HG03354 (cell line): ENCODE measurements around the gene DYNLT4.
"Not testable (repeated sequence)": the region's sequence is repeated elsewhere in the genome, so short reads cannot be mapped to it uniquely, and the experiment has no call there.

Experiments used
- ATAC-seq: cut with Tn5 transposase; IDR thresholded peaks from one replicate; pipeline ENCODE4 v1.9.1; 2021; ENCODE audit warnings: mild to moderate bottlenecking; ENCODE audit not compliant: unreplicated experiment, poor library complexity, severe bottlenecking

Gene DYNLT4

GRCh38 chr1:44829506-44830384 lies 22.6 kb upstream of the DYNLT4 start:
- no peak for ATAC-seq

- no peak for ATAC-seq
Measured at GRCh38 chr1:44828841-44829440, 21.8 kb upstream of the DYNLT4 start.

GRCh38 chr1:44828003-44828651 lies 21.0 kb upstream of the DYNLT4 start:
- no peak for ATAC-seq

DNA sequence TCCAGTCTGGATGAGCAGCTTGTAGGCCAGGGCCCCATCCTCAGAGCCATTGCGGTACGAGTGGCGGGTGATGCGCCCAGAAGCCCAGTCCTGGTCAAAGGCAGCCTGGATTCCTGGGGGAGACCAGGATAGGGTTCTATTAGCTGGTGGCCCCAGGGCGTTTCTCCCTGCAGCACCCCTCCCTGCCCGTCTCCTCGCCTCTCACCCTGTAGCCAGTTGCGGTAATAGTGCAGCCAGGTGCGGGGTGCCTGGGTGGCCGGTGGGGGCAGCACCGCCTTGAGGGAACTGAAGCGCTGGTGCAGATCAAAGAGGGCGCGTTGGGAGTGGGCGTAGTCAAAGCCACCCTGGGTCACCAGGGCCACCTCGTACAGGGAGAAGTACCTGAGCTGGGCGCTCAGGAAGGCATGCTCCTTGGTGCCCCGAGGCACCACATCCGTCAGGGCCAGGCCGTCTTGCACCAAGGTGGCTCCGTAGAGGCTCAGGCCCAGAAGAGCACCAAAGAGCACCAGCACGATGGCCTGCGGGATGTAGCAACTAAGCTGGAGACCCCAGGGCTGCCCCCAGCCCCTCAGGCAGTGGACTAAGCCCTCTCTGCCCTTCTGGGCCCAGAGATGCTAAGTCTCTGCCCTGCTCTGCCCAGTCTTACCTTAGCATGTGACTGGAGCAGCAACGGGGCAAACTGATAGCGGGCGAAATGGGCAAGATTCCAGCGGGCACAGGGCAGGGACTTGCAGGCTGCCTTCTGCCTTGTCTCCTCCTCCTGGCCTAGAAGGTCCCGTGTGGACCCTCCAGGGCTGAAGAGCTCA lies 20.2 kb upstream of the DYNLT4 start:
- ATAC-seq = no peak

DNA sequence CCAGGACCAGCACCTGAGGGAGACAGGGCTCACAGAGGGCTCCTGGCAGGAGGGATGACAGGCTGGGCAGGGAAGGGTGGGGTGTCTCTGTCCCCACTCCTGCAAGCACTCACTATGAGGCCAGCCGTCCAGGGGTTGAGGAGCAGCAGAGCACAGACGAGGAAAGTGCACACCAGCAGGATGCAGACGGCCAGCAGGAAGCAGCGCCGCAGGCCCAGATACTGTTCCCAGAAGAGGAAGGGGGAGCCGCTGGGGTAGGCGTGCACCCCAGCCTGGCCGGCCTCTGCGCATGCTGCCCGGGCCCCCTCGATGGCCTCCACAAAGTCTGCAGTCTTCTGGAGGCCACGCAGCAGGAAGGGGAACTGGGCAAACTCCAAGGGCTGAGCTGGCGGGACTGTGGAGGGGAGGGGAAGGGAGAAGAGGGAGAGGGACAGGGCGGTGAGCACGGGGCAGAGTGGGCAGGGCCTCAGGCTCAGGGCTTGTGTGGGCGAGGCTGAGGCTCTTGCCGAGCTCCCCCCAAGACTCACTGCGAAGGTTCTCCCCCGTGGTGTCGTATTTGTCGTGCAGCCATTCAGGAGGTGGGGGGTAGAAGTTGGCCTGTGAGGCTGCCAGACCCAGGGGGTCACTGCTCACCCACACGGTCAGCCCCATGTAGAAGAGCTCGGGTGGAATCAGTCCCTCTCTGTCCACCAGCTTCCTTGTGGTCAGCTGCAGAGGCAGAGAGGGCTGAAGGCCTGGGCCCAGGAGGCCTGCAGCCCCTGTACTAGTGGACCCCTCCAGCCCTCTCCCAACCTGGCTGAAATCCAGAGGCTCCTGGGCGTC lies 19.4 kb upstream of the DYNLT4 start:
- no peak for ATAC-seq

- ATAC-seq = not testable (repeated sequence)
Measured at GRCh38 chr1:44824392-44824791, 17.2 kb upstream of the DYNLT4 start.

DNA sequence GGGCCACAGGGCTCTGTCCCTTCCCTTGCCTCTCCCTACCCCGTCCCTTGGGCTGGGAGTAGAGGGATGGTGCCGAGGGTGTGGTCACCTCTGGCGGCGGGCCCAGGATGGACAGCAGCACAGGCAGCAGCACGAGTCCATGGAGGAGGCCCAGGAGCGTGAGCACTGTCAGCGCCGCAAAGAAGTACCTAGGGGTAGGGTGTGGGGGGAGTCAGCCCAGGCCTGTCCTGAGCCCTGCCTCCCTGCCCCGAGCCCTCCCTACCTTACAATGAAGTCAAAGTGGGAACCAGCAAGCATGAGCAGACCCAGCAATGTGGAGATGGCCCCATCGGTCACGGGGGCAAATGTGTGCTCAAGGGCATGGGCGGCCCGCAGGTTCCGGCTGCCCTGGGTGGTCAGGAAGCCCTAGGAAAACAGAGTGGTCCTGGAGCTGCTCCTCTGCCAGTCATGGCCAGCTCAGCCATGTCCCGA lies 15.9 kb upstream of the DYNLT4 start:
- no peak for ATAC-seq

GRCh38 chr1:44822131-44822701 lies 15.1 kb upstream of the DYNLT4 start:
- ATAC-seq = no peak

GRCh38 chr1:44821240-44821715 lies 14.1 kb upstream of the DYNLT4 start:
- no peak for ATAC-seq

DNA sequence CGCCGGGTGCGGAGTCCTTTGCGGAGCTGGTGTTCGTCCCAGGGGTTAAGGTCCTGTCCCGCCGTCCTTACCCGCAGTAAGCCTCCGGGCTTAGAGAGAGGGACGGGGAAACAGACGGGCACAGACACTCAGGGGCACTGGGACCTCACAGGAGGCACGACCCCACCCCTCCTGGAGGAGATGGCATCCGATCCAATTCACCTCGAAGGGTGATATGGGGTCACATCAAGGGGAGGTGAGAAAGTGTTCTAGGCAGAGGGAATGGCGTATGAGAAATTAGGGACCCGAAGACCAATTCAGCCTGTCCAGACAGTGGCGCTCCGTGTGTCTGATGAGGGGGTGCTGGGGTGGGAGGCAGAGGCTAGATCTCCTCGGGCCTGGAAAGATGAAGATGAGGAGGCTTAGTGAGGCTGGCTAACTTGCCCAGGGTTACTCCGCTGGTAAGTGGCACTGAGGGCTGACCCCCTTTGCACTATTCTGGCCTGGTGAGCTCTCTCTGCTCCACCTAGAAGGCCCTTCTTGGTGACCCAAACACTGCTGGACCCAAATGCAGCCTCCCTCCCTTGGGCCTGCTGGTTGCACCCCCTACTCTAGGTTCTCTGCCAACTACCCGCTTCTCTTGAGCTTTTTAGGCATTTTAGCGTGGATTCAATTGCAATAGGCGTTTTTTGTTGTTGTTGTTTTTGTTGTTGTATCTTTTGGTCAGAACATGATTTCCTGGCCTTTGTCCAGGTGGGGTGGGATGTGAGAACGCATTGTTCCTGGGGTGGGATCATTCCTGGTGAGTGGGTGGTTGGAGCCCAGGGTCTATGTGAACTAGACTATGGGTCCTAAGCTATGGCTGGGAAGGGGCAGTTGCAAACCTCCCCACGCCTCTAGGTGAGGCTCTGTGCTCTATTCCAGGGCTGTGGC lies 13.4 kb upstream of the DYNLT4 start:
- ATAC-seq = peak; percentile 12

- ATAC-seq = peak; percentile 79
Measured at GRCh38 chr1:44819608-44820327, 12.6 kb upstream of the DYNLT4 start.

DNA sequence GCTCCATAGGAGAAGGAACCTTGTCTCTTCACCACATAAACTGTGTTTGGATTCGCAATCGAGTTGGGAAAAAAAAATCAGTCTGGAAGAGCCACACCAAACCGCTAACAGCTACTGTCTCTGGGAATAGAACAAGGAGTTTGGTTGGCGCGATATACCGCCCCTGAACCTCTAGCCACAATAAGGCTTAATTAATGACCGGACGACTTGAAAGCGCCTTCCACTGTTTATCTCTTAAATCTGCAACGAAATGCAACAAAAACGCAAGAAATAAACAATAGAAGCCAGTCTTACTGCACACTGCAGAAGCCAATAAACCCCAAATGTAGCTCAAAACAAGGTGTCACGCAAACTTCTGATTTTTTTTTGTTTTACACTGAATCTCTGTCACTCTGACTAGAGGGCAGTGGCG lies 12.1 kb upstream of the DYNLT4 start:
- no peak for ATAC-seq

DNA sequence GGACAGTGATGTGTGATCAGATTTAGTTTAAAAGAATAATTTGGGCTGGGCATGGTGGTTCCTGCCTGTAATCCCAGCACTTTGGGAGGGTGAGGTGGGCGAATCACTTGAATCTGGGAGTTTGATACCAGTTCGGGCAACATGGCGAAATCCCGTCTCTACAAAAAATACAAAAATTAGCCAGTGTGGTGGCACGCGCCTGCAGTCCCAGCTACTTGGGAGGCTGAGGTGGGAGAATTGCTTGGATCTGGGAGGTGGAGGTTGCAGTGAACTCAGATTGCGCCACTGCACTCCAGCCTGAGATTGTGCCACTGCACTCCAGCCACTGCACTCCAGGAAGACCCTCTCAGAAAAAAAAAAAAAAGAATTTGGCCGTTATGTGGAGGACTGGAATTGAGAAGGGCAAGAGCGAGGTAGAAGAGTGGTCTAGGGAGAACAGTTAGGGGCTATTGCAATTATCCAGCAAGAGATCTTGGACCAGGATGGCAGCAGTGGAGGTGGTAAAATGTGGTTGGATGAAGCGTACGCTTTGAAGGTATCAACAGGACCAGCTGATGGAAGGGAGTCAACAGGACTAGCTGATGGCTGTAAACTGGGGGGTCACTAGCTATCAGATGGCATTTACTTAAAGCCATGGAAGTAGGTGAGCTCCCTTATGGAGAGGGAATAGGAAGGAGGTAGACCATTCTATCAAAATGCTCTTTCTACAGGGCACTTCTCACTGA lies 10.8 kb upstream of the DYNLT4 start:
- no peak for ATAC-seq

GRCh38 chr1:44817307-44817706 lies 10.2 kb upstream of the DYNLT4 start:
- ATAC-seq = no peak

DNA sequence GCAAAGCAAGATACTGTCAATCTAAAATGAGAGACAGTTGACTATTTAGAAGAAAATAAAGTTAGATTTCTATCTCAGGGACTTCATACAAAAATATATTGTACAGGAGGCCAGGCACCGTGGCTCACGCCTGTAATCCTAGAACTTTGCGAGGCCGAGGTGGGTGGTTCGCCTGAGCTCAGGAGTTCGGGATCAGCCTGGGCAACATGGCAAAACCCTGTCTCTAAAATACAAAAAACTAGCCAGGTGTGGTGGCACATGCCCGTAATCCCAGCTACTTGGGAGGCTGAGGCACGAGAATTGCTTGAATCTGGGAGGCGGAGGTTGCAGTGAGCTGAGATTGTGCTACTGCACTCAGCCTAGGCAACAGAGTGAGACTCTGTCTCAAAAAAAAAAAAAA lies 8.8 kb upstream of the DYNLT4 start:
- not testable (repeated sequence) for ATAC-seq

GRCh38 chr1:44812822-44813543 lies 5.8 kb upstream of the DYNLT4 start:
- ATAC-seq = no peak
